ENCODE data around the gene MUC4.

DNA sequence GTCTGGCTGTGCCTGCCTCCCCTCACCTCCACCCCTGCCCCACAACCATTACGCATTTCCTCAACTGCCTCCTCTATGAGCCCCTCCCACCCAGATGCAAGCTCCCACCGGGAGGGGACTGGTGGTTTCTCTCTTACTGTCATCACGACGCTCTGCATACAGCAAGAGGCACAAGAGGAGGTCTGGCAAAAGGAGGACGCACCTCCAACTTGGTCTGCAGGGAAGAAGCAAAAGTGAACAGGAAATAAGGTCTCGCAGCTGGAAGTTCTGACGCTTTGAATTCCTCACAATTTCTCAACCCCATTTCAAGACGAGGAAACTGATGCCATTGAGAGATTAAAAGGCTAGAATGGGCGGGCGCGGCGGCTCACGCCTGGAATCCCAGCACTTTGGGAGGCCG is 42.3 kb upstream of the MUC4 start:
- TF ChIP-seq, protein P1, sequence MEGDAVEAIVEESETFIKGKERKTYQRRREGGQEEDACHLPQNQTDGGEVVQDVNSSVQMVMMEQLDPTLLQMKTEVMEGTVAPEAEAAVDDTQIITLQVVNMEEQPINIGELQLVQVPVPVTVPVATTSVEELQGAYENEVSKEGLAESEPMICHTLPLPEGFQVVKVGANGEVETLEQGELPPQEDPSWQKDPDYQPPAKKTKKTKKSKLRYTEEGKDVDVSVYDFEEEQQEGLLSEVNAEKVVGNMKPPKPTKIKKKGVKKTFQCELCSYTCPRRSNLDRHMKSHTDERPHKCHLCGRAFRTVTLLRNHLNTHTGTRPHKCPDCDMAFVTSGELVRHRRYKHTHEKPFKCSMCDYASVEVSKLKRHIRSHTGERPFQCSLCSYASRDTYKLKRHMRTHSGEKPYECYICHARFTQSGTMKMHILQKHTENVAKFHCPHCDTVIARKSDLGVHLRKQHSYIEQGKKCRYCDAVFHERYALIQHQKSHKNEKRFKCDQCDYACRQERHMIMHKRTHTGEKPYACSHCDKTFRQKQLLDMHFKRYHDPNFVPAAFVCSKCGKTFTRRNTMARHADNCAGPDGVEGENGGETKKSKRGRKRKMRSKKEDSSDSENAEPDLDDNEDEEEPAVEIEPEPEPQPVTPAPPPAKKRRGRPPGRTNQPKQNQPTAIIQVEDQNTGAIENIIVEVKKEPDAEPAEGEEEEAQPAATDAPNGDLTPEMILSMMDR (IDR thresholded peaks at IDR 0.05): no peak
- TF ChIP-seq POLR2A (IDR thresholded peaks at IDR 0.05): no peak
- no peak for TF ChIP-seq POLR2AphosphoS5 (IDR thresholded peaks at IDR 0.05)
- no peak for TF ChIP-seq EP300 (IDR thresholded peaks at IDR 0.05)
